Measurements from ENCODE around the gene CD8B2. TPM values are rescaled to one million over a fixed set of nuclear protein-coding genes. Genes with fewer than 3 reads are reported as not detected.

Gene CD8B2
- total RNA-seq, 4 donors from 2014 or later = not detected

GRCh38 chr2:106536490-106536889, 49.3 kb downstream of the CD8B2 start:
- 93 to 94% methylated on average over 3 of the region's 3 CpGs for WGBS, 2 donors
- H3K27me3 ChIP-seq = no peaks in the 10 kb centered on the region
- no peak for TF ChIP-seq EP300 (IDR thresholded peaks at IDR 0.05)
- no peak for TF ChIP-seq CTCF (IDR thresholded peaks at IDR 0.05)
- TF ChIP-seq POLR2A (IDR thresholded peaks at IDR 0.05) = no peak

GRCh38 chr2:106537047-106537446, 49.9 kb downstream of the CD8B2 start:
- Histone ChIP-seq H3K36me3 (no peaks in the 10 kb centered on the region), H3K4me3 (no peak overlapping the region), H3K27ac (no peak overlapping the region), H3K4me1 (no peaks in the 10 kb centered on the region), H3K9me3 (no peaks in the 10 kb centered on the region), H3K27me3 (no peaks in the 10 kb centered on the region)
- WGBS, 2 donors = 80 to 82% methylated on average over 4 of the region's 4 CpGs
- TF ChIP-seq POLR2A (IDR thresholded peaks at IDR 0.05) (no peak), CTCF (IDR thresholded peaks at IDR 0.05) (no peak), EP300 (IDR thresholded peaks at IDR 0.05) (peak; percentile 42 to 58)
- DNase-seq (ENCODE audit: low spot score in 2 of 2) = peak in 1 of 2 donors; percentile 37

More at GRCh38 chr2:106536490-106536889, 49.3 kb downstream of the CD8B2 start:
- no peak overlapping the region for H3K27ac ChIP-seq
- no peaks in the 10 kb centered on the region for H3K4me1 ChIP-seq
- DNase-seq (ENCODE audit: low spot score in 2 of 2) = no peak
- H3K4me3 ChIP-seq = no peak overlapping the region
- H3K36me3 ChIP-seq = no peaks in the 10 kb centered on the region
- no peaks in the 10 kb centered on the region for H3K9me3 ChIP-seq

- TF ChIP-seq CTCF (IDR thresholded peaks at IDR 0.05) = no peak
- no peak for TF ChIP-seq POLR2A (IDR thresholded peaks at IDR 0.05)
- TF ChIP-seq EP300 (IDR thresholded peaks at IDR 0.05) = no peak
- H3K4me1 ChIP-seq = peaks cover 0 to 1% (median 0%) of the 10 kb centered on the region in 4 donors
- no peak for DNase-seq (ENCODE audit: low spot score in 2 of 2)
- H3K36me3 ChIP-seq = no peaks in the 10 kb centered on the region
- H3K4me3 ChIP-seq = no peak overlapping the region
- H3K27ac ChIP-seq = no peak overlapping the region
- H3K27me3 ChIP-seq = no peaks in the 10 kb centered on the region
- H3K9me3 ChIP-seq = no peaks in the 10 kb centered on the region
- 71 to 73% methylated on average over 10 of the region's 10 CpGs for WGBS, 2 donors
These were observed 50.6 kb downstream of the CD8B2 start for GRCh38 chr2:106537791-106538191.

DNA sequence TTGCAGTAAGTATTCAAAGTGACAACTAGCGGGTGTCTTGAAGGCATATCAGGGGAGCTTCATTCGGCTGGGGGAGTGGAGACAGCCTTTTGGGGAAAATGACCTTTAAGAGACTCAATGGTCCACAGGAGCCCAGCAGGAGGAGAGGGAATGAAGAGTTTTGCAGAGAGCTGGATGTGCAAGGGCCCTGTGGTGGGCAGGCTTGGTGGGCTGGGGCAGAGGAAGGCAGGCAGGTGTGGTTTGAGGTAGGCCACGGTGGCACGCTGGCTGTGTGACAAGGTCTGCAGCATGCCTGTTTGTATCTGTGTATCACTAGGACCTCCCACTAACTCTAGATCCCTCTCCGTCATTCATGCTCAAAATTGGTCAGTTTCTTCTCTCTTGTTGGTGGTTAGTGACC, 53.7 kb downstream of the CD8B2 start:
- Histone ChIP-seq H3K9me3 (no peaks in the 10 kb centered on the region), H3K36me3 (no peaks in the 10 kb centered on the region), H3K4me3 (no peak overlapping the region), H3K4me1 (peaks cover 0 to 4% (median 0%) of the 10 kb centered on the region in 4 donors), H3K27me3 (peaks cover 0 to 11% of the 10 kb centered on the region in 2 donors), H3K27ac (no peak overlapping the region)
- no peak for DNase-seq (ENCODE audit: low spot score in 2 of 2)
- no peak for TF ChIP-seq CTCF (IDR thresholded peaks at IDR 0.05)
- TF ChIP-seq POLR2A (IDR thresholded peaks at IDR 0.05) = no peak
- no peak for TF ChIP-seq EP300 (IDR thresholded peaks at IDR 0.05)
- 90 to 97% methylated on average over 5 of the region's 5 CpGs for WGBS, 2 donors

DNA sequence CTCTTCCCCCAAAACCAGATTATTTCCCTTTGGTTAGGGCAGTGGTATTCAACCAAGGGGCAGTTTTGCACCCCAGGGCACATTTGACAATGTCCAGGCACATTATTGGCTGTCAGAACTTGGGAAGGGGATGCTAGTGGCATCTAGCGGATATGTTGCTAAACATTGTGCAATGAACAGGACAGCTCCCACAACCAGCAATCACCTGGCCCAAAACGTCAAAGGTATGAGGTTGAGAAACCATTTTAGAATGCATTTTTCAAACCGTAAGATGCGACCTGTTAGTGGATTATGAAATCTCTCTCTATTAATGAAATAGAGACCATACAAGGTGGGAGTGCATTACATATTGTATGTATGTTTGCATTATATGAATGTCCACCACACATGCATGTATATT, 54.2 kb downstream of the CD8B2 start:
- no peak for DNase-seq (ENCODE audit: low spot score in 2 of 2)
- no peaks in the 10 kb centered on the region for H3K9me3 ChIP-seq
- peaks cover 0 to 11% of the 10 kb centered on the region in 2 donors for H3K27me3 ChIP-seq
- 88 to 94% methylated on average over 4 of the region's 4 CpGs for WGBS, 2 donors
- H3K27ac ChIP-seq = no peak overlapping the region
- no peak overlapping the region for H3K4me3 ChIP-seq
- H3K4me1 ChIP-seq = peaks cover 0 to 4% (median 0%) of the 10 kb centered on the region in 4 donors
- TF ChIP-seq EP300 (IDR thresholded peaks at IDR 0.05) = no peak
- TF ChIP-seq CTCF (IDR thresholded peaks at IDR 0.05) = no peak
- no peak for TF ChIP-seq POLR2A (IDR thresholded peaks at IDR 0.05)
- H3K36me3 ChIP-seq = no peaks in the 10 kb centered on the region

Measured in tibial nerve (tissue), 4 donors.